ENCODE data around the gene FBXW4.
"Not testable (repeated sequence)": the region's sequence is repeated elsewhere in the genome, so short reads cannot be mapped to it uniquely, and the experiment has no call there.

FBXW4 gene

DNA sequence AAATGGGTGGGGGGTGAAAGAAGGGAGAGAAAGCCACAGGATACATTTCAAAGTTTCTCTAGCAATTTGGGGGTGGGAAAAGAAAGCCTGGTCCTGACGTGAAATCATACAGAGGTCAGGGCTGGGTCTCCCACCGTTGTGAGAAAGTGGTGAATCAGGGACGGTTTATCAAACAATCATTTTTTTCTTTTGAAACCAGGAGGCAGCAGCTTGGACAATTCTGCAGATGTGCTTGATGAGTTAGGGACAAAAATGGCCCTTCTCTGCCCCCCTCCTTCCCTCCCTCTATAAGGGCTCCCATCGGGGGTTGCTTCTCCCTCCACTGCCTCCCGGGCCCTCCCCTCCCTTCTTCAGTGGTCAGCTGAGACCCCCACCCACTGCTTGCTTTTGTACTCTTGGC, 43.6 kb downstream of the FBXW4 start:
- DNase-seq: no peak

DNA sequence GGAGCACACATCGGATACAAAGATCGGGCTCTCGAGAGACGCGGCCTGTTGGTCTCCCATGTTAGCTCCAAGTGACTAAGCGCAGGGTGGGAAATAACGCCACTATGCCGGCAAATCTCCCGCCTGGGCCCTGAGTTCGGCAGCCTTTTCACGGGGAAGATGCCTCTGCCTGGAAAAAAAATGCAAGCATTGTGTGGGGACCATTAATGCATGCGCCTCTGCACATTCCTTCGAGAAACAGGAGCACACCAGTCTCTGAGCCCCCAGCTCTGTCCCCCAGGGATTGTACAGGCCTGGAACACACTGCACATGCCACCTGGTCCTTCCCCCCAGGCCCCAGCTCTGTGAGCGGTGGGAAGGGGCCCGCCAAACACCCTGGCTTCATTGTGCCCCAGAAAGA, 44.1 kb downstream of the FBXW4 start:
- DNase-seq: no peak

DNA sequence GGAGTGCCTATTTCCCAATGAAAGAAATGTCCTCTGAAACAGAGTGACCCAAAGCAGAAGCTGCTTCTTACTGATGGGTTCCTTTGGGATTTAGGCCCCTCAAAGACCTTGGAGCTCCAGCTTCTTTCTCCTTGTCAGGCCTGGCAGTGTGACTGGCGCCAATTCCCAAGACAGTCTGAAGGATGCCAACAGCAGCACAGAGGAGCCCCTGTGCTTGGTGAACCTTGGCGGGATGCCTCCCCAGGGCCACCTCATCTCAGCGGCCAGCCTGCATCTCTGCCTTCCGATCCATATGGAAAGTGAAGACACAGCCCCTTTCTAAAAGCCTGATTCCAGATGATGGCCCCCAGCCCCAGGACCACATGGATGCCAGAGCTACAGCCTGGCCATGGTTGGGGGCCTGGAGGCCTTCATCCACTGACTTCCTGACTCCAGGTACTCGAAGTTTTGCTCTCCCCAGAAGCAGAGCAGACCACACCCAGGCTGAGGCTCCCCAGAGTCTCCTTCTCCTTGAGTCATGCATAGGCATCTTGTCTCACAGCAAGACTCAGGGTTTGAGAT, 45.4 kb downstream of the FBXW4 start:
- no peak for DNase-seq

DNA sequence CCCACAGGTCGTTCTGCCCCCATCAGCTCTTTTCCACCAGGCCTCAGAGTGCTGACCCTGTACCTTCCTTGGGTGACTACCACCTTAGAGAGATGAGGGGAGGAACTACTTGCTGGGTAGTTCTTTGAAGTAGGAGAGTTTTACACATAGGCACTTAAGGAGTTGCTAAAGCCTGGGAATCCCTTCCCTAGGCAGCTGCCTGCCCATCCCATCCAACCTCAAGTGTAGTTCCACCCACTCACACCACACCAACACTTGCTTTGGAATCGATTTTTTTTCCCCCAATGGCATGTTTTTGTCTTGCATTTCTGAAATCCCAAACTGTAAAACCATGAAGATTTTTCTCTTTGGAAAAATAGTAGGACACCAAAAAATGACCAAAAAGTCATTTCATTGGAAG, 47.7 kb downstream of the FBXW4 start:
- DNase-seq: no peak

DNA sequence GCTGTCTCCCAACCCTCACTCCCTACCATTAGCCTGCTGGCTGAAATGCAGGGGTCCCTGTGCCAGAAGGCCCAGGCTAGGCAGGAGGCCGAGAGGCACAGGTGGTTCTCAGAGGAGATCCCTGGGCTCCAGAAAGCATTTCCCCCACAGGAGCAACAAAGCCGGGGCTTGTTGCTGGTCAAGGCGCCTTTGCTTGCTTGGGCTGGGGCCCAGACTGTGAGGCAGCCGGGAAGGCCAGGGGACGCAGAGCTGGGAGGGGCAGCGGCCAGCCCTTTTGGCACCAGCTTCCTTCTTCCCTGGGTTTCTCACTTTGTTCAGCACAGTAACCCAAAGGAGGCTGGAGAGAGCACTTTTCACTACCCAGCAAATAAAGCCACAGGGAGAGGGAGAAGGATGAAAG, 48.6 kb downstream of the FBXW4 start:
- DNase-seq: no peak

DNA sequence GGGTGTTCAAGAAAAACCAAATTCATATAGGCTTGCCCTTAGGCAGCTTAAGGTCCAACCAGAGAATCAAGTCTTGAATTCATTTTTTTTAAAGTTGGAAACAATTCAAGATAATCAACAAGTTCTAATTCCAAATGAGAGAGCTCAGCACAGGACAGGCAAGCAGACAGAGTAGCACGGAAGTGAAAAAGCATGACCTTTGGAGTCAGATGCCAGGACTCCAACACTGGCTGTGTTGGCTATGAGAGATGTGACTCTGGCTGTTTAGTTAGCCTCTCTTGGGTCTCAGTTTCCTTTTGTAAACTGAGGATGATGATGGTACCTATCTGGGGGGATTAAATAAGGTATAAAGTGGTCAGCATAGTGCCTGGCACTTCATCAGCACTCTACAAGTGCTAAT, 49.3 kb downstream of the FBXW4 start:
- DNase-seq: no peak

DNA sequence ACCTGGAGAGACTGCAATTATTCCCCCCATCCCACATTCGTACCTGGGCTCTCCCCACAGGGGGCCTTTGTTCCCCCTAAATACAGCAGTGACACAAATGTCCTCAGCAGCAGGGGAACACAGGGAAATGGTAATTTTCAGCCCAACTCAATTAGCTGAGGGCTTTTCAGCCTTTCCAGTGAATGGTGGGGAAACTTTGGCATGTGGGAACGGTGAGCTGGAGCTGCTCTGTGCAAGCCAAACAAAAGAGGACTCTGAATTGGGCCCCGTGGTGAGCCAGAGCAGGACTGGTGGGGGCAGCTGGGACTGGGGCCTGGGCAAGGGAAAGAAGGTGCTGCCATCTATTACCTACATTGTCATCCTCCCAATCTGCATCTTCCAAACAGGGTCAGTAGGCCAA, 51.0 kb downstream of the FBXW4 start:
- DNase-seq: no peak

DNA sequence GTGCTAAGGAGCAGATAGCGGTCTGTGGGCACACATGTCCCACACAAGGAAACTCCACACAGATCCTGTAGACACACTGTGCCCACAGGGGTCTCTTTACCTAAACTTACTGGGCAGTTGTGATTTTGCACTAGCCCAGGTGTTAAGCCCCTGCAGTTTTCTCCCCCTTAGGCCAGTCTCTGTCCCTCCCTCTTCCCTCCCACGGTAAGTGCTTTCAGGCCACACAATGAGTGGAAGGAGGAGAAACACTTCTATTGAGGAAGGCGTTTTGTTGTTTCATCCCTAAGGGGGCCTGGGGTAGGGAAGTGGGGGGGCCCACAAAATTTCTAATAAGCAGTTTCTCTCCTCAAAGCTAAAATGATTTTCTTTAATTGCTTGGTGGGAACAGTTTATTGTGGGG, 51.4 kb downstream of the FBXW4 start:
- no peak for DNase-seq

DNA sequence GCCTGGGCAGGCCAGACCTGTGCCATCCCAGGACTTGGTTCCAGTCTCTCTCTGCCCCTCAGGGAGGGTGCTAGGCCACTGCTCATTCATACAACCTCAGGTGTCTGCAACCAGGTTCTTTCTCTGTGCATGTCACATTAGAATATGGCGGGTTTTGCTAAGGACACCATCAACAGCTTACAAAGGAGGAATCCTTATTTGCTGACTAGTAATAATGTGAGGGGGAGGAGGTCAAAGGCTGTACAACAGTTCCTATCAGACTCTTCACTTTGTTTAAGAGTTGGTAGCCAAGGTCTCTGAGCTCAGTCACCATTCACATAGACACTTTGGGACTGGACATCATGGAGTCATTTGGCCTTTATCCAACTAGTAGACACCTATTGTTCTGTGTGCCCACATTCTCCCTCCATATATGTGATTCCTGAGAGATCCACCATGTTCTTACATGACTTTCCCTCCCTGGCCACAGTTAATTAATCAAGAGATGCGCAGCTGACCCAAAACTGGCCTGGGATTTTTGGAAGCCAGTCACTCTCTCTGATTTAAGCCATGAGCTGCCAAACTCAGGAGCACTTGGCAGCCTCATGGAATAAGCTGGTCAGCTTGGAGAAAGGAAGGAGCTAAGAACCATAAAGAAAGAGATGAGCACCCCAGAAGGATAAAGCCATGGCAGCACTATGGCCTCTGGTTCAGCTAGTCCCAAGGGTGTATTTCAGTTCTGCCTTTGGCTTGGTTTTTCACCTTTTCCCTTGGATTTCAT, 55.6 kb downstream of the FBXW4 start:
- DNase-seq: no peak

DNA sequence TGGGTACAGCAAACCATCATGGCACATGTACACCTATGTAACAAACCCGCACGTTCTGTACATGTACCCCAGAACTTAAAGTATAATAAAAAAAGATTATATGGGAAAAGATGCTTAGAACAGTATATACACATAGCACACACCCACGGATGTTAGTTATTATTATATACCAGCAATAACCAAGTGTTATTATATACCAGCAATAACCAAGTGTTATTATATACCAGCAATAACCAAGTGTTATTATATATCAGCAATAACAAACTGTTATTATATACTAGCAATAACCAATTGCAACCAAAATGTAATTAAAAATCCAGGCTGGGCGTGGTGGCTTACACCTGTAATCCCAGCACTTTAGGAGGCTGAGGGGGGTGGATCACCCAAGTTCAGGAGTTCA, 61.5 kb downstream of the FBXW4 start:
- DNase-seq: not testable (repeated sequence)

DNA sequence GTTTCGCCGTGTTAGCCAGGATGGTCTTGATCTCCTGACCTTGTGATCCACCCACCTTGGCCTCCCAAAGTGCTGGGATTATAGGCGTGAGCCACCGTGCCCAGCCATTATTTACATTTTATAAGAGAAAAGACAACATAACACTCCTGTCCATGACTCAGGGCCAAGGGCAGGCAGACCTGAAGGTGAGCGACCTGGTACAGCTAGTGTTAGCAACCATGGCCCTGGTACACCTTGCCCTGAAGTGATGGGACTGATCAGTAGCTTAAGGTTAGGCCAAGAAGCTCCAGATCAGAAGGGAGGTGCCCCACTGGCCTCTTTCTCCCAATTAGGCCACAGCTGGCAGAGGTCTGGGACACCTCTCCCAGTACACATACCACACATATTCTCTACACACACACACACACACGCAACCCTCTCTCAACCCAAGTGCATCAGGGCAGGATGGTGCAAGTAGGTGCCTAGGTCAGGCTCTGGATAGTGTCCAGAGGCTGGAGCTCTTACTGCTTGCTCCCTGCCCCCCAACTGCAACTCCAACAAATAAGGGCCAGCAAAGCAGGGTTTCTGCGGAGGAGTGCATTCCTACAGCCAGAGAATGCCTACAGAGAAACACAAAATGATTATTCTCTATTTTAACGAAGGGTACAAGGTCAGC, 63.0 kb downstream of the FBXW4 start:
- no peak for DNase-seq

DNA sequence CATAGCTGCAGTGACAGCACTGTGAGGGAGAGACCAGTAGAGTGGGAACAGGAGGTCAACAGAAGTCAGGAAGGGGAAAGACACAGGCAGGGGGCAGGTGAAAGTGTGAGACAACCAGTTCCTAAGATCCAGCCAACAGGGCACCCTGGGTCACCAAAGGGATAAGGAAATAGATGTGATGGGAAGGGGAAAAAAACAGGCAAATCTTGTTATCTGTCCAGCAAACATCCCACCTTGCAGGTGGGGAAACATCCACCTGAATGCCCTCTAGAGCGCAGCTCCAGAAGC, 64.4 kb downstream of the FBXW4 start:
- DNase-seq: no peak

DNA sequence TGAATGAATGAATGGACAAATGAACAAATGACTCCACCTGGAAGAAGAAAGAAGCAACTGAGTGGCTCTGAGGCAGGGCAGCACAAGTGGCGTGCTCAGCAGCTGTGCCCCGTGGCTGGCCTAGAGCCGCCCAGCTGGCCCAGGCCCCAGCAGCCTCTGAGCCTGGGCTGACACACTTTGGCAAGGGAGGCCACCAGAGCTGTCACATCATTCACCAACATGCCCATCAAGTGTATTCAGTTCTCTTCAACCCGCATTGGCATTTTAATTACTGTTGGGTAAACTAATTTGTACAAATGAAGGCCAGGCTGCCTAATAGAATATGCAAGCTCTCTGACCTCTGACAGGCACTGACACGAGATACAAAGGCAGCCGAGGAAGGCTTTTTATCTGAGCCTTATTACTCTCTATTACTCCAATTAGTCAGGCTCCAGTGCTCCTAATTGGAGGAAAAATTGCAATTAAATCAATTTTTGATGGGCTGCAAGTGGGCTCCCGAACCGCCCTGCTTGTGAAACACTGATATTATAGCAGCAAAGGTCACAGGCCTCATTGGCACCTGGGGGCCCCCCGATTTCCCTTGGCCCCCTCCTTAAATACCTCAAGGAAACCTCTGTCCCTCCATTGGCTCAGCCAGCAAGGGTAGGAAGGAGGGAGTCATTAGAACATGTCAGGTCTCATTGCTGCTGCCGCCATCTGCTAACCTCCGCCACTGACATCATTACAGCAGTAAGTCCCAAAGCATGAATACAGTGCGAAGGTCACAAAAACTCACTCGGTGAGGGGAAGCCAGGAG, 64.9 kb downstream of the FBXW4 start:
- no peak for DNase-seq

DNA sequence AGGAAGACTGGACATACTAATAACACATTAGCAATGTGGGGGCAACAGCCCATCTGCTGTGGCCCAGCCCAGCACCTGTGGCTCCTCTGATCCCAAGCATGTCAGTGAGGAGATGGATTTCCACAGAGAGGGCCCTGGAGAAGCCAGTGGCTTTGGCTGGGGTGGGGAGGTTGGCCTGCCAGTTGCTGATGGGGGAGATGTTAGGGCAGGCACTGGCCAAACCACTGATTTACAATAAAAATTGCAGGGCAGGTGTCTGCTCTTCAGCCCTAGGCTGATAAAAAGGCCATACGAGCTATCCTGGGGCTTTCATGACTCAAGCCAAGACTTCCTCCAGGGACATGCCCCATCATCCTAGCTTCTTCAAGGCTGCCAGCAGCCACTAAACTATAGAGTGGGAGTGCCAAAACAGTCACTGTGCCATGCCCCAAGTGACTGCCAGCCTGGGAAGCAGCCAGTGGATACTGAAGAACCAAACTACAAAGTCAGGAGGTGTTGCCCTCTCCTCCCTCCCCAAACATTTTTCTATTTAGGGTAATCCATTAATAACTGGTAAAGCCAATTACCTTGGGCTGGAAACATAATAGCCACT, 69.1 kb downstream of the FBXW4 start:
- no peak for DNase-seq

DNA sequence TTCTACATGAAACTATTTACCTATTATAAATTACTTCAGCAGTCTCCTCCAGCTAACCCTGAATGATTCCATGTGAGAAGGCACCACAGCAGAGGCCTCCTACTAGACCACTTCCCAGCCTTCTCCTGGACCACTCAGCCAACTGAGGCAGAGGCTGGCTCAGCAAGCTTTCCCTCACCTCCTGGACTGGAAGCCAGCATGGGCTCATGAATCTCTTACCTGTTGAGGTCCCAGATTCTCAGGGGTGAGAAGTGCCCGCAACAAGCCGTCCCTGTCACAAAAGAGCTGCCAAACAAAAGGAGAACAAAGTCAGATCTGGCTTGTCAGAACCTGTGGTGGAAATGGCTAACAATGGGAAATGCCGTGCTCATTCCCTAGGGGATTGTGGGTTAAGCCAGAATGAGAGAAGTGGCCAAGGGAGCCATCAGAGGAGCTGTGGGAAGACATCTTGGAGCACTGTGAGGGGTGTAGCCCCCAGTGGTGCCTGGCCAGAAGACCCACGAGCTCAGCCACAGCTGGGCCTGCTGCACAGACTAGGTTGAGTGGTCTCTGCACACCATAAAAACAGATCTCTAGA, 70.4 kb downstream of the FBXW4 start:
- DNase-seq: no peak

DNA sequence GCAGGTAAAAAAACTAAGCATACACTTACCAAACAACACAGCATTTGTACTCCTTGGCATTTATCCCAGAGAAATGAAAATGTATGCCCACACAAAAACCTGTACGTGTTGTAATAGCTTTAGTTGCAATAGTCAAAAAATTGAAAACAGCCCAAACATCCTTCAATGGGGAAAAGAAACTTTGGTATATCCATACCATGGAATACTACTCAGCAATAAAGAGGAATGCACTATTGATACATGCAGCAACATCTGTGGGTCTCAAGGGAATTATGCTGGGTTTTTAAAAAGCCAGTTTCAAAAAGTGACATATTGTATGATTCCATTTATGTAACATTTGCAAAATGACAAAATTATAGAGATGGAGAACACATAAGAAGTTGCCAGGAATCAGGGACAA, 71.4 kb downstream of the FBXW4 start:
- DNase-seq: no peak

DNA sequence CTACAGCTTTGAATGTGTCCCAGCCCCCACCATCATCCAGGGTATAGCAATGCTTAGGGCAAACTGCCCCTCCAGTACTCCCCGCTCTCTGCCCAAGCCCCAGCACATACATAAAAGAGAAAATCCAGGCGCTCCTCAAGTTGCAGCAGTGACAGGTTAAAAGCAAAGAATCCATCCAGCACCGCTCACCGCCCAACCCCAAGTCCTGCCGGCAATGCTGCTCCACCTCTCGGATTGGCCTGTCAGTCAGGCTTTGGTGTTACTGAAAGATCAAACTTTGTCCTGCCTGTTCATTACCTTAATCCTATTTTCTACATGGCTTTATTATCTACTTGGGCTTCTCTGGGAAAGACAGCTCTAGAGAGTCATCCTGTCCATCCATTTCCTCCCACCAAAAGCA, 75.0 kb downstream of the FBXW4 start:
- no peak for DNase-seq

DNA sequence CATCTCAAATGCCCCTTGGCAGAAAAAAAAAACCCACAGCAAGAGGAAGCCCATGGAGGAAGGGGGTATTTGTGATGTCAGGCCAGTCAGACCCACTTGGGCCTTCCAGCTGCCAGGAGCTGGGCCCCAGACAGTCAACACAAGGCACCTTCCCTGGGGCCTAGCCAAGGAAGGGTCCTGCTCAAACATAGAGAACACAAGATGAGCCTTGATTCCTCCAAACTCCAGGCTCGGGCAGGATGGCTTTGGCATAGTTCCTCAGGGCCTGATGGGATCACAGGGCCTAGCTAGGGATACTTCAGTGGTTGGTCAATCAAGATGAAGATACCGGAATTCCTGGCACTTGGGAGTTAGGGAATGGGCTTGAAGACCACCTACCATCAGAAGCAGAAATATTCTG, 76.1 kb downstream of the FBXW4 start:
- no peak for DNase-seq

DNA sequence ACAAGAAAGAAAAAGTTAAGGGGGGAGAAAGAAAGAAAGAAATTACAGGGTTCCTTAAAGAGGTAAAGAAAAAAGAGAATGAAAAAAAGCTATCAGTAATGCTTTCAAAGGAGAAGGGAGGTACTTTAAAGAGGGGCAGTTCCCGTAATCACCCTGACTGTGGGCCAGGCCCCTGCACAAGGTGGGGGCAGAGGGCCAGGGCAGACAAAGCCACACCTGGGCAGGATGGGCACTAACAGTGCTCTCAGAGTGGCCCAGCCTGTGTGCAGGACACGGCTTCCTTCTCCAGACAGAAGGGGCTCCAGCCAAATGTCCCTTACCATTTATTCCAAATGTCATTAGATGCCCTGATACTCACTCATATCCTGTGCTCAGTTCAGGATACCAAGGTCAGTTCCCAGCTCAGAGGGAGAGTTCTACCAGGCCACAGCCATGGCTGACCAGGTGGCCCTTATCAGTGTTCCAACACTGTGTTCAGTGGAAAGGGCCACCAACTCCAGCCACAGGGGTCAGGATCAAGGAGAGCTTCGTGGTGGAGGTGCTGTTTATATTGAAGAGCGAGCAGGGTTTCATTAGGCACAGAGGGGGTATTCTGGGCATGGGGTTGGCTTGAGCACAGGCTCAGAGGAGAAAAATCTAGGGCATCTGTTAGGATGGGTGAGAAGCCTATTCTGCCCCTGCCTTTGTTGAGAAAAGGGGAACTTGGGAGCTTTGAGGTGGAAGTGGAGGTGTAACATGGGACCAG, 77.0 kb downstream of the FBXW4 start:
- no peak for DNase-seq

DNA sequence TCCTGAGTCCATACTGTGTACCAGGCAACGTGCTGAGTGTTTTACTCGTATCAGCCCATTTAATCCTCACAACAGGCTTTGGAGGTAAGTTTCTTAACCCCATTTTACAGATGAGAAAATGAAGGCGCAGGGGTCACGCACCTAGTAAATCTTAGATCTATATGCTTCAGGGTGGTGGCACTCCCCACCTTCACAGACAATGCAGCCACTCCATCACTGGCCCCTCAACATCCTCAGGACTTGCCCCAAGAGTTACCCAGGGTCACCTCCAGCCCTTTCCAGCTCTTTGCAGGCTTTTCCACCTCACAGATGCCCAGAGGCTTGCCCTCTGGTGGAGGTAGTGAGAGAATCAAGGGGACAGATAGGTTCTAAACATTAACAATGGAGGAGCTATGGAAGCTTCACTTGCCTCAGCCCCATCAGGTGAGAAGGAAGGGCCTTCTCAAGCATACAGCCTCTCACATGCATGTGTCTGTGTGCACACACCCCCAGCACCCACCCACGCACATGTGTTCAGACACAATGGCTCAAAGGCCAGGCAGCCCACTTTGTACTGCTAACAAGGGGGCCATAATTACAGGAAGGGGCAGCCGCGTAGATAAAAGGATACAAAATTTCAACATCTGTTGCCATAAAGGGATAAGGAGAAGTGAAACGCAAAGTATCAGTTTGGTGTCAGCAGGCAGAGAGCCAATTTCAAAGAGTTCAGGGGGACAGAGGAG, 77.7 kb downstream of the FBXW4 start:
- no peak for DNase-seq

DNA sequence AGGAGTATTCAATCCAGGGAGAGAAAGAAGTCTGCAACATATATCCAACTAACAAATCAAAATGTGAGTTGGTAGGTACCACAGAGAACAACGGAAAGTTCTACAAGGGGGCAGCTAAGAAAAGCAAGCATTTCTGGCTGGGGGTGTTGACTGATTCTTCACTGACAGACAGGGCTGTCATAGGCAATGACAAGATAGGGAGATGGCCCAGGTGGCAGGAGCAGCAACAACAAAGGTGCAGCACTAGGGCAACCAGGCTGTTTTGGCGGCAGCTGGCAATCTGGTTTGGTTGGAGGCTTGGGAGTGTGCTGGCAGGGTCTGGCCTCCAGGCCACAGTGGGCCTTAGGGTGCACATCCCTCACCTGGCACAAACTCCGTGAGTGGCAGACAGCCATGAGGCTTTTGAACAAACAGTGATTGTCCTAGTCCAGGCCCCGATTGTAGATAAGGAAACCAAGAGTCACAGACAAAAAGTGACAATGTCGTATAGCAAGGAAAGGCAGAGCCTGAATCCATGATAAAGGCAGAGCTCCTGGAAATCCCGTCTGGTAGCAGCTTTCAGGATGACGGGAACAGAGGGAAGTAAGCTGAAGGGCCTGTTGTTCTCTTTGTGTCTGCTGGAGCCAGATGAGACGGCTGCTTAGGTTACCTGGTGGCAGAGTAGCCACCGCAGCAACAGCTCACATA, 78.4 kb downstream of the FBXW4 start:
- no peak for DNase-seq

All from CD4-positive, alpha-beta T cell treated with Interleukin-12 subunit alpha and Interleukin-12 subunit beta, for 1 hour (primary cell).